ENCODE data around the gene WFDC5.
"Not testable (repeated sequence)": the region's sequence is repeated elsewhere in the genome, so short reads cannot be mapped to it uniquely, and the experiment has no call there.

WFDC5 gene

GRCh38 chr20:45156713-45157112, 41.7 kb upstream of the WFDC5 start:
- no peaks in the 10 kb centered on the region for H3K9me2 ChIP-seq (replicated peaks; ENCODE audit: control insufficient read depth, low read length)
- no peaks in the 10 kb centered on the region for H3K9me3 ChIP-seq (ENCODE audit: control insufficient read depth, insufficient read depth, low read length)
- no peaks in the 10 kb centered on the region for H4K20me1 ChIP-seq (ENCODE audit: control insufficient read depth, insufficient read depth, low read depth, low read length)
- no peak overlapping the region for H3K4me2 ChIP-seq (ENCODE audit: low read length)
- peaks cover 6% of the 10 kb centered on the region; the same call in 1 of the 2 replicates for H3K27me3 ChIP-seq (ENCODE audit: control insufficient read depth, low read length)
- no peaks in the 10 kb centered on the region for H3K36me3 ChIP-seq (ENCODE audit: control insufficient read depth, low read length)
- TF ChIP-seq CTCF (IDR thresholded peaks at IDR 0.05; ENCODE audit: low read depth, low read length, poor library complexity, severe bottlenecking) (no peak), EZH2phosphoT487 (IDR thresholded peaks at IDR 0.05; ENCODE audit: borderline replicate concordance, low read length) (no peak)
- no peaks in the 10 kb centered on the region for H3F3A ChIP-seq (ENCODE audit: control insufficient read depth, insufficient read depth)
- H3K79me2 ChIP-seq (ENCODE audit: control insufficient read depth, low read length): no peaks in the 10 kb centered on the region
- H3K4me1 ChIP-seq (ENCODE audit: control insufficient read depth, low read length): no peaks in the 10 kb centered on the region
- H3K27ac ChIP-seq (ENCODE audit: low read depth, low read length): no peak overlapping the region
- H3K4me3 ChIP-seq (ENCODE audit: low read length): no peak overlapping the region

GRCh38 chr20:45154794-45155193, 39.8 kb upstream of the WFDC5 start:
- not testable (repeated sequence) for H3K4me2 ChIP-seq (ENCODE audit: low read length); H3K36me3 ChIP-seq (ENCODE audit: control insufficient read depth, low read length); H3K9me2 ChIP-seq (replicated peaks; ENCODE audit: control insufficient read depth, low read length); H3K27ac ChIP-seq (ENCODE audit: low read depth, low read length); H3K9me3 ChIP-seq (ENCODE audit: control insufficient read depth, insufficient read depth, low read length); H4K20me1 ChIP-seq (ENCODE audit: control insufficient read depth, insufficient read depth, low read depth, low read length); H3K27me3 ChIP-seq (ENCODE audit: control insufficient read depth, low read length); H3F3A ChIP-seq (ENCODE audit: control insufficient read depth, insufficient read depth); H3K79me2 ChIP-seq (ENCODE audit: control insufficient read depth, low read length); H3K4me3 ChIP-seq (ENCODE audit: low read length); H3K4me1 ChIP-seq (ENCODE audit: control insufficient read depth, low read length)

- TF ChIP-seq CTCF (IDR thresholded peaks at IDR 0.05; ENCODE audit: low read depth, low read length, poor library complexity, severe bottlenecking) (no peak), EZH2phosphoT487 (IDR thresholded peaks at IDR 0.05; ENCODE audit: borderline replicate concordance, low read length) (no peak)
- no peaks in the 10 kb centered on the region for H3K9me3 ChIP-seq (ENCODE audit: control insufficient read depth, insufficient read depth, low read length)
- no peak overlapping the region for H3K4me3 ChIP-seq (ENCODE audit: low read length)
- no peaks in the 10 kb centered on the region for H3F3A ChIP-seq (ENCODE audit: control insufficient read depth, insufficient read depth)
- no peaks in the 10 kb centered on the region for H3K36me3 ChIP-seq (ENCODE audit: control insufficient read depth, low read length)
- H3K4me1 ChIP-seq (ENCODE audit: control insufficient read depth, low read length): no peaks in the 10 kb centered on the region
- H3K79me2 ChIP-seq (ENCODE audit: control insufficient read depth, low read length): no peaks in the 10 kb centered on the region
- no peaks in the 10 kb centered on the region for H4K20me1 ChIP-seq (ENCODE audit: control insufficient read depth, insufficient read depth, low read depth, low read length)
- no peaks in the 10 kb centered on the region for H3K9me2 ChIP-seq (replicated peaks; ENCODE audit: control insufficient read depth, low read length)
- no peak overlapping the region for H3K27ac ChIP-seq (ENCODE audit: low read depth, low read length)
- H3K27me3 ChIP-seq (ENCODE audit: control insufficient read depth, low read length): peaks cover 9% of the 10 kb centered on the region
- no peak overlapping the region for H3K4me2 ChIP-seq (ENCODE audit: low read length)
These were observed 39.2 kb upstream of the WFDC5 start for GRCh38 chr20:45154183-45154582.

- Histone ChIP-seq H3K36me3 (ENCODE audit: control insufficient read depth, low read length) (no peaks in the 10 kb centered on the region), H3K9me3 (ENCODE audit: control insufficient read depth, insufficient read depth, low read length) (no peaks in the 10 kb centered on the region), H3K9me2 (replicated peaks; ENCODE audit: control insufficient read depth, low read length) (no peaks in the 10 kb centered on the region), H3F3A (ENCODE audit: control insufficient read depth, insufficient read depth) (no peaks in the 10 kb centered on the region), H3K79me2 (ENCODE audit: control insufficient read depth, low read length) (no peaks in the 10 kb centered on the region), H3K27me3 (ENCODE audit: control insufficient read depth, low read length) (peaks cover 9% of the 10 kb centered on the region), H3K4me2 (ENCODE audit: low read length) (no peak overlapping the region), H4K20me1 (ENCODE audit: control insufficient read depth, insufficient read depth, low read depth, low read length) (no peaks in the 10 kb centered on the region), H3K4me3 (ENCODE audit: low read length) (no peak overlapping the region), H3K27ac (ENCODE audit: low read depth, low read length) (no peak overlapping the region), H3K4me1 (ENCODE audit: control insufficient read depth, low read length) (no peaks in the 10 kb centered on the region)
- TF ChIP-seq CTCF (IDR thresholded peaks at IDR 0.05; ENCODE audit: low read depth, low read length, poor library complexity, severe bottlenecking): no peak
- no peak for TF ChIP-seq EZH2phosphoT487 (IDR thresholded peaks at IDR 0.05; ENCODE audit: borderline replicate concordance, low read length)
These were observed 38.8 kb upstream of the WFDC5 start for GRCh38 chr20:45153752-45154151.

Measured in DOHH2 (cell line).